CD4-positive, alpha-beta T cell (primary cell): ENCODE results near the gene F5. TPM values are rescaled to one million over a fixed set of nuclear protein-coding genes. Genes with fewer than 3 reads are reported as not detected.

Experiments
- ATAC-seq: fragments of 200-7000 bp; cut with Tn5 transposase; one replicate; pipeline ENCODE4 v1.10.0; 2022; ENCODE audit warnings: mild to moderate bottlenecking; ENCODE audit not compliant: poor library complexity
- CTCF ChIA-PET: fragments of 350-600 bp; sonication (Branson Sonifier 250); formaldehyde crosslinking; loops from one replicate; lab custom pipeline; 2021; ENCODE audit warnings: antibody characterized with exemption, inconsistent platforms; lab: Charles Lee
- POLR2A ChIA-PET: fragments of 350-600 bp; sonication (Branson Sonifier 250); formaldehyde crosslinking; loops from one replicate; lab custom pipeline; 2021; ENCODE audit warnings: antibody characterized with exemption, inconsistent platforms; lab: Charles Lee
- DNase-seq, 14 experiments: peaks; one replicate each; pipeline ENCODE4 v3.0.0-alpha.2; 2013 to 2020; ENCODE audit warnings: mixed read lengths in 2 of 14
- H3K27ac ChIP-seq, 2 donors: one replicate each; pipeline versions ENCODE4 v1.5.1 to v1.7.0; 2013; ENCODE audit warnings: low read length in 2 of 2, low read depth in 1 of 2, mild to moderate bottlenecking in 1 of 2
- H3K27me3 ChIP-seq, 2 experiments: 1 replicate in 1 of 2; 2 replicates in 1 of 2; pipeline versions ENCODE4 v1.6.1 to v1.7.0; 2013; ENCODE audit warnings: low read length in 2 of 2, control low read depth in 1 of 2, mild to moderate bottlenecking in 1 of 2, moderate library complexity in 1 of 2; ENCODE audit not compliant: insufficient read depth in 2 of 2, control insufficient read depth in 1 of 2
- H3K36me3 ChIP-seq: one replicate; pipeline ENCODE4 v1.6.1; 2013; ENCODE audit warnings: low read length, control low read depth; ENCODE audit not compliant: insufficient read depth
- H3K4me1 ChIP-seq: one replicate; pipeline ENCODE4 v1.6.1; 2013; ENCODE audit warnings: low read length, control low read depth; ENCODE audit not compliant: insufficient read depth
- H3K4me3 ChIP-seq: one replicate; pipeline ENCODE4 v1.5.1; 2013; ENCODE audit warnings: mild to moderate bottlenecking, low read length, moderate library complexity
- H3K9me3 ChIP-seq, 2 experiments: 1 replicate in 1 of 2; 2 replicates in 1 of 2; pipeline versions ENCODE4 v1.6.1 to v1.7.0; 2013; ENCODE audit warnings: low read length in 2 of 2, mild to moderate bottlenecking in 2 of 2, control low read depth in 1 of 2, moderate library complexity in 1 of 2; ENCODE audit not compliant: control insufficient read depth in 1 of 2, insufficient read depth in 1 of 2
- H3K27ac Mint-ChIP-seq: one replicate; pipeline ENCODE4 v1.8.0; 2020; ENCODE audit warnings: mixed read lengths
- H3K27me3 Mint-ChIP-seq: one replicate; pipeline ENCODE4 v1.8.0; 2021; ENCODE audit warnings: mixed read lengths
- H3K36me3 Mint-ChIP-seq: one replicate; pipeline ENCODE4 v1.8.0; 2021; ENCODE audit warnings: low read depth, mixed read lengths
- H3K4me1 Mint-ChIP-seq: one replicate; pipeline ENCODE4 v1.8.0; 2021; ENCODE audit warnings: low read depth, mixed read lengths
- H3K4me3 Mint-ChIP-seq: one replicate; pipeline ENCODE4 v1.8.0; 2020; ENCODE audit warnings: mild to moderate bottlenecking, mixed read lengths
- H3K9me3 Mint-ChIP-seq: one replicate; pipeline ENCODE4 v1.8.0; 2020; ENCODE audit warnings: mixed read lengths
- intact Hi-C, 2 experiments: fragments of 100-400 bp; cut with DNase I in 1 of 2; cut with micrococcal nuclease in 1 of 2; formaldehyde crosslinking; loops; one replicate each; pipeline versions ENCODE4 v1.15.1 to v1.9.0; 2023 to 2025; cut with DNase I, micrococcal nuclease
- total RNA-seq, 174 experiments: library from RNA in 2 of 174; stranded (reverse) in 2 of 174; gene quantifications; one replicate each; pipeline ENCODE4 v1.2.3 and lab custom pipeline; 2021 to 2026
- TF ChIP-seq, protein P1 (sequence below): fragments of 200-600 bp; IDR thresholded peaks from one replicate; pipeline ENCODE4 v1.8.0; 2022; ENCODE audit warnings: antibody characterized with exemption, mild to moderate bottlenecking

The F5 gene
- total RNA-seq, 2 experiments from 2014 or later = 5.4 to 6.2 TPM

DNA sequence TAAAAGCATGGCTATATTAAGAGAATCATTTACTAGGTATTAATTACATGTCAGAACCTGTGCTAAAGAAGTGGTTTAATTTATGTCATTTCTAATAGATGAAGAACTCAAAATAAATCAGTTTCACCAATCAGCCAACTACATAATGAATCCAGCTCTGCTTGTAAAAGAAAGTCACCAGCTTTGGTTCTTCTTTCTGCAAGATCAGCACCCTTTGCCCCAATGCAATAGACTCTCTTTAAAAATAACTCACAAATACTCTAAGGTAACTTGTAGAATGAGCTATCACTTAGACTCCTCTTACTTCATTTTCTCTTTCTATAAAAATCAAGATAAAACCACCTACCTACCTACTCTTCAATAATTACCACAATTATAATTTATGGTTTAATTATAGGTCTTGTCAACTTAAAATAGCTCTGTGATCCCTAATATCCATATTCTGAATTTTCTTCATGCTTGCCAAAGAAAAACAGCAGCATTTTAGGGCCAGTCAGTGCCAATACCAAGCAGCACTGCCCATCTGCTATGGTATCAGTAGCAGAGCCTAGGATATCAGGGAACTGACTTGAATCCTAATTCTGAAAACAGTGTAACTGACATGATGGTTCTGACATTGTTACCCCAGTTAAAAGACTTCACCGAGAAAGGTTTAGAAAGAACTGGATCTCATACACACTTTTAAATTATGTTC, 111.8 kb downstream of the F5 start:
- no peaks in the 10 kb centered on the region for H3K9me3 Mint-ChIP-seq
- H3K4me1 Mint-ChIP-seq = no peaks in the 10 kb centered on the region
- H3K27me3 Mint-ChIP-seq = no peaks in the 10 kb centered on the region
- DNase-seq = no peak
- H3K27ac ChIP-seq = no peak overlapping the region
- H3K4me3 Mint-ChIP-seq = no peak overlapping the region
- H3K27me3 ChIP-seq = no peaks in the 10 kb centered on the region
- H3K27ac Mint-ChIP-seq = no peak overlapping the region
- ChIA-PET POLR2A (no interaction called here), CTCF (no interaction called here)
- intact Hi-C loops = no loop called here
- no peaks in the 10 kb centered on the region for H3K9me3 ChIP-seq
- H3K4me1 ChIP-seq = no peaks in the 10 kb centered on the region
- peaks cover 9% of the 10 kb centered on the region for H3K36me3 Mint-ChIP-seq
- no peak for ATAC-seq
- TF ChIP-seq, protein P1, sequence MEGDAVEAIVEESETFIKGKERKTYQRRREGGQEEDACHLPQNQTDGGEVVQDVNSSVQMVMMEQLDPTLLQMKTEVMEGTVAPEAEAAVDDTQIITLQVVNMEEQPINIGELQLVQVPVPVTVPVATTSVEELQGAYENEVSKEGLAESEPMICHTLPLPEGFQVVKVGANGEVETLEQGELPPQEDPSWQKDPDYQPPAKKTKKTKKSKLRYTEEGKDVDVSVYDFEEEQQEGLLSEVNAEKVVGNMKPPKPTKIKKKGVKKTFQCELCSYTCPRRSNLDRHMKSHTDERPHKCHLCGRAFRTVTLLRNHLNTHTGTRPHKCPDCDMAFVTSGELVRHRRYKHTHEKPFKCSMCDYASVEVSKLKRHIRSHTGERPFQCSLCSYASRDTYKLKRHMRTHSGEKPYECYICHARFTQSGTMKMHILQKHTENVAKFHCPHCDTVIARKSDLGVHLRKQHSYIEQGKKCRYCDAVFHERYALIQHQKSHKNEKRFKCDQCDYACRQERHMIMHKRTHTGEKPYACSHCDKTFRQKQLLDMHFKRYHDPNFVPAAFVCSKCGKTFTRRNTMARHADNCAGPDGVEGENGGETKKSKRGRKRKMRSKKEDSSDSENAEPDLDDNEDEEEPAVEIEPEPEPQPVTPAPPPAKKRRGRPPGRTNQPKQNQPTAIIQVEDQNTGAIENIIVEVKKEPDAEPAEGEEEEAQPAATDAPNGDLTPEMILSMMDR = no peak
- H3K4me3 ChIP-seq = no peak overlapping the region
- H3K36me3 ChIP-seq = peaks cover 4% of the 10 kb centered on the region

DNA sequence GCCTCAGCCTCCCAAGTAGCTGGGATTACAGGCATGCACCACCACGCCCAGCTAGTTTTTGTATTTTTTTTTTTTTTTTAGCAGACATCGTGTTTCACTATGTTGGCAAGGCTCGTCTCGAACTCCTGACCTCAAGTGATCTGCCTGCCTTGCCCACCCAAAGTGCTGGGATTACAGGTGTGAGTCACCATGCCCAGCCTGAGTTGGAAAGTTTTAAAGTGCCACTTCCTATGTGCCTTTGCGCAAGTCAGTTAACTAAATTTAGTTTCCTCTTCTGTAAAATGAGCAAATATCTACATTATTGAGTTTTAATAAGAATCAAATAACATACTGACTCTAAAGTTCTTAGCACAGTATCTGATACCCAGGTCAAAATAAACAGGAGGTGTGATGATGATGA, 112.9 kb downstream of the F5 start:
- no peak overlapping the region for H3K27ac ChIP-seq
- ATAC-seq = no peak
- no peak for DNase-seq
- Mint-ChIP-seq H3K4me1 (no peaks in the 10 kb centered on the region), H3K4me3 (no peak overlapping the region), H3K9me3 (no peaks in the 10 kb centered on the region), H3K27me3 (no peaks in the 10 kb centered on the region), H3K27ac (no peak overlapping the region), H3K36me3 (peaks cover 9% of the 10 kb centered on the region)
- no peaks in the 10 kb centered on the region for H3K4me1 ChIP-seq
- H3K9me3 ChIP-seq = no peaks in the 10 kb centered on the region
- CTCF ChIA-PET = no interaction called here
- H3K36me3 ChIP-seq = peaks cover 4% of the 10 kb centered on the region
- no peak overlapping the region for H3K4me3 ChIP-seq
- intact Hi-C loops = no loop called here
- POLR2A ChIA-PET = interaction anchor here (0.9 kb wide), 1 partner anchor 9 kb away, joined by 4 read pairs; no protein-coding TSS in a partner anchor
- TF ChIP-seq, protein P1 = no peak
- H3K27me3 ChIP-seq = no peaks in the 10 kb centered on the region

GRCh38 chr1:169472738-169473137, 113.5 kb downstream of the F5 start:
- Histone ChIP-seq H3K4me3 (no peak overlapping the region), H3K36me3 (peaks cover 4% of the 10 kb centered on the region), H3K27me3 (no peaks in the 10 kb centered on the region), H3K27ac (no peak overlapping the region), H3K4me1 (no peaks in the 10 kb centered on the region), H3K9me3 (no peaks in the 10 kb centered on the region)
- H3K9me3 Mint-ChIP-seq = no peaks in the 10 kb centered on the region
- ATAC-seq (no peak), DNase-seq (no peak)
- CTCF ChIA-PET = no interaction called here
- H3K27me3 Mint-ChIP-seq = no peaks in the 10 kb centered on the region
- peaks cover 5% of the 10 kb centered on the region for H3K36me3 Mint-ChIP-seq
- TF ChIP-seq, protein P1 = no peak
- intact Hi-C loops = no loop called here
- H3K4me3 Mint-ChIP-seq = no peak overlapping the region
- POLR2A ChIA-PET = interaction anchor here (0.9 to 1.3 kb wide), 2 partner anchors 8 to 14 kb away, joined by 3 to 4 read pairs; no protein-coding TSS in a partner anchor
- H3K27ac Mint-ChIP-seq = no peak overlapping the region
- no peaks in the 10 kb centered on the region for H3K4me1 Mint-ChIP-seq
